Endothelial cell of umbilical vein (primary cell): ENCODE results near the gene HSPG2. TPM values are rescaled to one million over a fixed set of nuclear protein-coding genes. Genes with fewer than 3 reads are reported as not detected.
A peak's percentile ranks its signal among the peaks of the same experiment; 100 is the strongest.

ENCODE experiments used
- BruUV-seq: library from RNA; stranded (reverse); fragments of 400-500 nt; replicated peaks from 2 replicates; lab custom pipeline; 2021; lab: Mats Ljungman, UMichigan
- CTCF ChIA-PET: fragments of 300-600, 350-600 bp; sonication (Branson Sonifier 250); formaldehyde crosslinking; loops from one replicate; lab custom pipeline; 2021; ENCODE audit warnings: antibody characterized with exemption, inconsistent platforms; lab: Charles Lee
- POLR2A ChIA-PET: fragments of 300-600, 350-600 bp; sonication (Branson Sonifier 250); formaldehyde crosslinking; loops from one replicate; lab custom pipeline; 2021; ENCODE audit warnings: antibody characterized with exemption, inconsistent platforms; lab: Charles Lee
- DNase-seq: peaks from one replicate; pipeline ENCODE4 v3.0.0-alpha.2; 2011; ENCODE audit warnings: low read depth, low spot score
- FAIRE-seq: peaks from 2 replicates; lab custom pipeline; 2011; peaks lifted over from hg19 to GRCh38; lab: Jason Lieb, UNC
- H2AFZ ChIP-seq: 2 replicates; pipeline ENCODE4 v1.6.0; 2012; ENCODE audit warnings: low read depth, low read length, control low read depth, inconsistent platforms
- H3K27ac ChIP-seq: 2 replicates; pipeline ENCODE4 v1.5.1; 2011; ENCODE audit warnings: low read depth, mild to moderate bottlenecking, control low read depth, low read length, moderate library complexity; ENCODE audit not compliant: insufficient read depth
- H3K27me3 ChIP-seq, 2 experiments: 2 replicates each; pipeline versions ENCODE4 v1.6.0 to v1.6.1; 2011; ENCODE audit warnings: low read length in 2 of 2, mixed read lengths in 1 of 2; ENCODE audit not compliant: control insufficient read depth in 2 of 2, insufficient read depth in 2 of 2
- H3K36me3 ChIP-seq, 2 experiments: 2 replicates in 1 of 2; 3 replicates in 1 of 2; pipeline ENCODE4 v1.5.1; 2011; ENCODE audit warnings: low read length in 2 of 2, mild to moderate bottlenecking in 1 of 2, moderate library complexity in 1 of 2; ENCODE audit not compliant: control insufficient read depth in 2 of 2, insufficient read depth in 2 of 2; ENCODE audit errors: extremely low read depth in 1 of 2
- H3K4me1 ChIP-seq: 3 replicates; pipeline ENCODE4 v1.5.1; 2011; ENCODE audit warnings: mild to moderate bottlenecking, low read length; ENCODE audit not compliant: control insufficient read depth, insufficient read depth; ENCODE audit errors: extremely low read depth
- H3K4me2 ChIP-seq: 2 replicates; pipeline ENCODE4 v1.6.1; 2011; ENCODE audit warnings: low read length, control low read depth, mixed read lengths; ENCODE audit not compliant: insufficient read depth
- H3K4me3 ChIP-seq, 3 experiments: fragments of 200-600 bp in 1 of 3; sonication (generic), shearing (Covaris generic) in 1 of 3; replicated peaks in 1 of 3; 2 replicates each; pipeline ENCODE4 v1.5.1; 2011 to 2016; ENCODE audit warnings: control low read depth in 3 of 3, low read length in 3 of 3, mild to moderate bottlenecking in 2 of 3, inconsistent platforms in 1 of 3, low read depth in 1 of 3, moderate library complexity in 1 of 3; ENCODE audit not compliant: insufficient read depth in 1 of 3
- H3K79me2 ChIP-seq: 2 replicates; pipeline ENCODE4 v1.6.0; 2012; ENCODE audit warnings: low read length, inconsistent platforms; ENCODE audit not compliant: control insufficient read depth, insufficient read depth
- H3K9ac ChIP-seq: replicated peaks from 2 replicates; pipeline ENCODE3; 2011; ENCODE audit warnings: low read length, control low read depth; ENCODE audit not compliant: insufficient read depth; ENCODE audit errors: extremely low read depth
- H3K9me1 ChIP-seq: replicated peaks from 3 replicates; pipeline ENCODE4 v1.6.0; 2011; ENCODE audit warnings: mild to moderate bottlenecking, low read length; ENCODE audit not compliant: control insufficient read depth, insufficient read depth; ENCODE audit errors: extremely low read depth
- H3K9me3 ChIP-seq: replicated peaks from 2 replicates; pipeline ENCODE4 v1.5.1; 2012; ENCODE audit warnings: low read length, inconsistent platforms; ENCODE audit not compliant: control insufficient read depth, insufficient read depth
- H4K20me1 ChIP-seq: replicated peaks from 2 replicates; pipeline ENCODE3; 2011; ENCODE audit warnings: mild to moderate bottlenecking, low read length; ENCODE audit not compliant: control insufficient read depth, insufficient read depth; ENCODE audit errors: extremely low read depth
- CTCF ChIP-seq, 2 donors: IDR thresholded peaks; 1 replicate in 1 of 2; 2 replicates in 1 of 2; pipeline ENCODE4 v1.5.1; 2011; ENCODE audit warnings: low read length in 2 of 2, mild to moderate bottlenecking in 2 of 2, moderate library complexity in 2 of 2, control low read depth in 1 of 2, inconsistent platforms in 1 of 2, low read depth in 1 of 2; ENCODE audit not compliant: insufficient read depth in 1 of 2; ENCODE audit errors: extremely low read depth in 1 of 2
- EZH2 ChIP-seq: IDR thresholded peaks from 2 replicates; pipeline ENCODE4 v1.6.1; 2012; ENCODE audit warnings: borderline replicate concordance, low read depth, mild to moderate bottlenecking, moderate library complexity, low read length, inconsistent platforms; ENCODE audit not compliant: severe bottlenecking
- FOS ChIP-seq: IDR thresholded peaks from 2 replicates; pipeline ENCODE4 v1.6.1; 2011; ENCODE audit warnings: mild to moderate bottlenecking, low read length, moderate library complexity, borderline replicate concordance; ENCODE audit not compliant: insufficient read depth
- GATA2 ChIP-seq: IDR thresholded peaks from 2 replicates; pipeline ENCODE4 v1.7.0; 2011; ENCODE audit warnings: low read depth, mild to moderate bottlenecking, moderate library complexity, mixed read lengths, low read length; ENCODE audit not compliant: insufficient read length, insufficient read depth
- JUN ChIP-seq: IDR thresholded peaks from 2 replicates; pipeline ENCODE4 v1.6.1; 2011; ENCODE audit warnings: borderline replicate concordance, low read depth; ENCODE audit not compliant: insufficient read length, insufficient read depth
- MAX ChIP-seq: IDR thresholded peaks from 2 replicates; pipeline ENCODE4 v1.6.1; 2011; ENCODE audit not compliant: insufficient read depth, insufficient read length
- MYC ChIP-seq: IDR thresholded peaks from one replicate; pipeline ENCODE4 v1.6.1; 2011; ENCODE audit warnings: mild to moderate bottlenecking, low read depth, low read length
- POLR2AphosphoS5 ChIP-seq: IDR thresholded peaks from 2 replicates; pipeline ENCODE4 v1.6.1; 2012; ENCODE audit warnings: low read depth, mild to moderate bottlenecking, control low read depth, low read length, moderate library complexity; ENCODE audit not compliant: insufficient read depth
- dilution Hi-C: fragments of 300-500 bp; cut with MboI; formaldehyde crosslinking; loops from one replicate; pipeline ENCODE4 v1.15.0; 2019; ENCODE audit warnings: low sequenced_read_pairs; ENCODE audit not compliant: extremely low pct_ligation_motif_present
- intact Hi-C: fragments of 100-400 bp; cut with micrococcal nuclease; formaldehyde crosslinking; loops from one replicate; pipeline ENCODE4 v1.10.0; 2022
- polyA plus RNA-seq, 4 experiments: library from polyadenylated mRNA; depleted of rRNA in 3 of 4; stranded (reverse) in 3 of 4; unstranded in 1 of 4; fragments of >200 nt; gene quantifications; 2 replicates each; pipeline versions ENCODE4 v1.2.1 to v1.2.3, GENCODE V29; 2011 to 2012; ENCODE audit warnings: missing spikeins in 1 of 4
- total RNA-seq: library from RNA; stranded (reverse); gene quantifications from 2 replicates; pipeline ENCODE4 v1.2.3, GENCODE V29; 2021

The HSPG2 gene
- total and polyA plus RNA-seq, 2 donors (not counting 3 experiments of a cell fraction or from before 2014, with no cell fraction given): 734 to 3,499 TPM

- H3K36me3 ChIP-seq: peaks cover 18 to 31% of the 10 kb centered on the region in 2 experiments
- no peaks in the 10 kb centered on the region for H3K9me3 ChIP-seq
- dilution Hi-C loops: no loop called here
- ChIA-PET CTCF (interaction anchor here (0.8 to 10.8 kb wide), 4 partner anchors 9 to 485 kb away, joined by 3 to 95 read pairs (median 6); no protein-coding TSS in a partner anchor), POLR2A (interaction anchor here (1.2 kb wide), 1 partner anchor 10 kb away, joined by 3 read pairs; no protein-coding TSS in a partner anchor)
- TF ChIP-seq GATA2: no peak
- no peak for TF ChIP-seq FOS
- no peak for TF ChIP-seq MYC
- no peak for TF ChIP-seq EZH2
- TF ChIP-seq MAX: no peak
- no peak for TF ChIP-seq JUN
- TF ChIP-seq CTCF (IDR thresholded peaks at IDR 0.05; ENCODE audit: extremely low read depth in 1 of 2, insufficient read depth in 1 of 2, low read depth in 1 of 2, low read length in 2 of 2): no peak
- TF ChIP-seq POLR2AphosphoS5: no peak
- intact Hi-C loops: no loop called here
- FAIRE-seq: peak; percentile 43
- no TSS peak for BruUV-seq
- no peaks in the 10 kb centered on the region for H4K20me1 ChIP-seq
- H3K27ac ChIP-seq: peak overlapping the region; percentile 81
- DNase-seq: peak; percentile 37
- peak overlapping the region; percentile 74 for H3K4me2 ChIP-seq
- no peaks in the 10 kb centered on the region for H3K27me3 ChIP-seq
- peak overlapping the region in 2 of 3 experiments; percentile 49 to 71 for H3K4me3 ChIP-seq
- no peak overlapping the region for H2AFZ ChIP-seq
- H3K79me2 ChIP-seq: peaks cover 98% of the 10 kb centered on the region
- no peaks in the 10 kb centered on the region for H3K9me1 ChIP-seq
- peaks cover 78% of the 10 kb centered on the region for H3K4me1 ChIP-seq
- peak overlapping the region; percentile 94 for H3K9ac ChIP-seq
Measured at GRCh38 chr1:21930629-21931170, 6.4 kb downstream of the HSPG2 start.
